ENCODE data around the gene SLC30A2.

DNA sequence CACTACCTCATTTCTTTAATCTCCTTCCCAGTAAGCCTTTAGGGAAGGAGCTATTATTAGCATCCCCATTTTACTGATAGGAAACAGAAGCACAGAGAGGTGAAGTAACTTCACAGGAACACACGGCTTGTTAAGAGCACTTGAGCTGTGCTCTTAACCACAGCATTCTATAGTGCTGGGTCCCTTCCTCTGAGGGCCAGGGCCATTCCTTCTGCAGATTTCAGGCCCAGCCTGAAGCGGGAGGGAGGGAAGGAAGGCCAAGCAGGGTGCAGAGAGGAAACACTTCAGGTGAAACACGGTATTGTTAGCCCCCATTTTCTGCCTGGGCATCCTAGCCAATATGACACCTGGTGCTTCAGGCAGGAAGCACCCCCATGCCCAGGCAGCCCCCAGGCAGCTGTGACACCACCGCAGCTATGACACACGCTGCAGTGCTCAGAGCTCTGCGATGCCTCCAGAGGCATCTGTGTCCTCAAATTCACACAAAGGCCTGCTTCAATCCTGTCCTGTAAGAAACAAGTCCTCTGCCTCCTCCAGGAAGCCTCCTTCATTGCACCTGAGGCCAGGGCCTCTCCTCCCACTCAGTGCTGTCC, 28.9 kb downstream of the SLC30A2 start:
- no peak for TF ChIP-seq CBX8 (IDR thresholded peaks at IDR 0.05)
- TF ChIP-seq, protein P1, sequence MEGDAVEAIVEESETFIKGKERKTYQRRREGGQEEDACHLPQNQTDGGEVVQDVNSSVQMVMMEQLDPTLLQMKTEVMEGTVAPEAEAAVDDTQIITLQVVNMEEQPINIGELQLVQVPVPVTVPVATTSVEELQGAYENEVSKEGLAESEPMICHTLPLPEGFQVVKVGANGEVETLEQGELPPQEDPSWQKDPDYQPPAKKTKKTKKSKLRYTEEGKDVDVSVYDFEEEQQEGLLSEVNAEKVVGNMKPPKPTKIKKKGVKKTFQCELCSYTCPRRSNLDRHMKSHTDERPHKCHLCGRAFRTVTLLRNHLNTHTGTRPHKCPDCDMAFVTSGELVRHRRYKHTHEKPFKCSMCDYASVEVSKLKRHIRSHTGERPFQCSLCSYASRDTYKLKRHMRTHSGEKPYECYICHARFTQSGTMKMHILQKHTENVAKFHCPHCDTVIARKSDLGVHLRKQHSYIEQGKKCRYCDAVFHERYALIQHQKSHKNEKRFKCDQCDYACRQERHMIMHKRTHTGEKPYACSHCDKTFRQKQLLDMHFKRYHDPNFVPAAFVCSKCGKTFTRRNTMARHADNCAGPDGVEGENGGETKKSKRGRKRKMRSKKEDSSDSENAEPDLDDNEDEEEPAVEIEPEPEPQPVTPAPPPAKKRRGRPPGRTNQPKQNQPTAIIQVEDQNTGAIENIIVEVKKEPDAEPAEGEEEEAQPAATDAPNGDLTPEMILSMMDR (IDR thresholded peaks at IDR 0.05), result no peak
- no peak for TF ChIP-seq HDAC2 (IDR thresholded peaks at IDR 0.05)
- TF ChIP-seq, protein P2, sequence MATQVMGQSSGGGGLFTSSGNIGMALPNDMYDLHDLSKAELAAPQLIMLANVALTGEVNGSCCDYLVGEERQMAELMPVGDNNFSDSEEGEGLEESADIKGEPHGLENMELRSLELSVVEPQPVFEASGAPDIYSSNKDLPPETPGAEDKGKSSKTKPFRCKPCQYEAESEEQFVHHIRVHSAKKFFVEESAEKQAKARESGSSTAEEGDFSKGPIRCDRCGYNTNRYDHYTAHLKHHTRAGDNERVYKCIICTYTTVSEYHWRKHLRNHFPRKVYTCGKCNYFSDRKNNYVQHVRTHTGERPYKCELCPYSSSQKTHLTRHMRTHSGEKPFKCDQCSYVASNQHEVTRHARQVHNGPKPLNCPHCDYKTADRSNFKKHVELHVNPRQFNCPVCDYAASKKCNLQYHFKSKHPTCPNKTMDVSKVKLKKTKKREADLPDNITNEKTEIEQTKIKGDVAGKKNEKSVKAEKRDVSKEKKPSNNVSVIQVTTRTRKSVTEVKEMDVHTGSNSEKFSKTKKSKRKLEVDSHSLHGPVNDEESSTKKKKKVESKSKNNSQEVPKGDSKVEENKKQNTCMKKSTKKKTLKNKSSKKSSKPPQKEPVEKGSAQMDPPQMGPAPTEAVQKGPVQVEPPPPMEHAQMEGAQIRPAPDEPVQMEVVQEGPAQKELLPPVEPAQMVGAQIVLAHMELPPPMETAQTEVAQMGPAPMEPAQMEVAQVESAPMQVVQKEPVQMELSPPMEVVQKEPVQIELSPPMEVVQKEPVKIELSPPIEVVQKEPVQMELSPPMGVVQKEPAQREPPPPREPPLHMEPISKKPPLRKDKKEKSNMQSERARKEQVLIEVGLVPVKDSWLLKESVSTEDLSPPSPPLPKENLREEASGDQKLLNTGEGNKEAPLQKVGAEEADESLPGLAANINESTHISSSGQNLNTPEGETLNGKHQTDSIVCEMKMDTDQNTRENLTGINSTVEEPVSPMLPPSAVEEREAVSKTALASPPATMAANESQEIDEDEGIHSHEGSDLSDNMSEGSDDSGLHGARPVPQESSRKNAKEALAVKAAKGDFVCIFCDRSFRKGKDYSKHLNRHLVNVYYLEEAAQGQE (IDR thresholded peaks at IDR 0.05), result no peak
- TF ChIP-seq, protein P3, sequence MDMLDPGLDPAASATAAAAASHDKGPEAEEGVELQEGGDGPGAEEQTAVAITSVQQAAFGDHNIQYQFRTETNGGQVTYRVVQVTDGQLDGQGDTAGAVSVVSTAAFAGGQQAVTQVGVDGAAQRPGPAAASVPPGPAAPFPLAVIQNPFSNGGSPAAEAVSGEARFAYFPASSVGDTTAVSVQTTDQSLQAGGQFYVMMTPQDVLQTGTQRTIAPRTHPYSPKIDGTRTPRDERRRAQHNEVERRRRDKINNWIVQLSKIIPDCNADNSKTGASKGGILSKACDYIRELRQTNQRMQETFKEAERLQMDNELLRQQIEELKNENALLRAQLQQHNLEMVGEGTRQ (IDR thresholded peaks at IDR 0.05), result no peak
- TF ChIP-seq EP300 (IDR thresholded peaks at IDR 0.05), result no peak
